22Rv1 (cell line): Measurements from ENCODE around the gene C19orf25.

Source experiments
- ZFX ChIP-seq: fragments of 450-650 bp; IDR thresholded peaks from 2 replicates; pipeline ENCODE4 v1.6.1; 2017; ENCODE audit warnings: antibody characterized with exemption, borderline replicate concordance
- TF ChIP-seq, protein P1 (sequence below): fragments of 450-650 bp; IDR thresholded peaks from 2 replicates; pipeline ENCODE4 v1.5.1; 2017; ENCODE audit warnings: mild to moderate bottlenecking

DNA sequence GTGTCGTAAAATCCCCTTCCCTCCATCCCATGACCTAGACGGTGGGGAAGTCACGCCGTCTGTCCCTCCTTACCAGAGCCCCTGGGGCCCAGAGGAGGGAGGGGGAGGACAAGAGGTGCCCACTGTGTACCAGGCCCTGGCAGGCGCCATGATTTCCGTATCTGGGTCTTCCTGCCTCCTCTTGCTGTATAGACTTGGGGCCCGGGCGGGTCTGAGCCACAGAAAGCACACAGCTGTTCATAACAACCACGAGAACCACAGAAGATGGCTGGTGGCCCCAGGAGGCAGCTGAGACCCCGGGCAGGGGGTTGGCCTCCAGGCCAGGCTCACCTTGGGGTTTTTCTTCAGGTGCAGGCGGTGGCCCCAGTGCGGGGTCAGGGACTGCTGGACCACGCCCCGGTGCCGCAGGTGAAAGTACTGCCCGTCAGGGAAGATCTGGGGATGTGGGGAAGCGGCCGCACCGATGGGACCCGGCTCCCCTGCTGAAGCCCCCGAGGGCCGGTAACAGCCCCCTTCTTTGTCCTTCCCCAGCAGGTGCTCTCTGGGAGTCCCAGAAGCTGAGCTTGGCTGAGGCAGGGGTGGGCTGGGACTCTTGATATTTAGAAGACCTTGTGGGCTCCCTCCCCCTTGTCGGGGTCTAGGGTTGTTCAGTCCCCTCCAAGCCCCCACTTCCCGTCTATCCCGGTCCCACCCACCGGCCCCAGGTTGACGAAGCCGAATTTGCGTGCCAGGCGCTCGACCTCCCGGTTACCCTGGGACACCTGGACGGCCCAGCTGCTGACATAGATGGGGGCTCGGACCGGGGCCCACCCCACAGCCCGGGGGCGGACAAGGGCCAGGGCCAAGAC is 10.7 kb upstream of the C19orf25 start:
- TF ChIP-seq, protein P1, sequence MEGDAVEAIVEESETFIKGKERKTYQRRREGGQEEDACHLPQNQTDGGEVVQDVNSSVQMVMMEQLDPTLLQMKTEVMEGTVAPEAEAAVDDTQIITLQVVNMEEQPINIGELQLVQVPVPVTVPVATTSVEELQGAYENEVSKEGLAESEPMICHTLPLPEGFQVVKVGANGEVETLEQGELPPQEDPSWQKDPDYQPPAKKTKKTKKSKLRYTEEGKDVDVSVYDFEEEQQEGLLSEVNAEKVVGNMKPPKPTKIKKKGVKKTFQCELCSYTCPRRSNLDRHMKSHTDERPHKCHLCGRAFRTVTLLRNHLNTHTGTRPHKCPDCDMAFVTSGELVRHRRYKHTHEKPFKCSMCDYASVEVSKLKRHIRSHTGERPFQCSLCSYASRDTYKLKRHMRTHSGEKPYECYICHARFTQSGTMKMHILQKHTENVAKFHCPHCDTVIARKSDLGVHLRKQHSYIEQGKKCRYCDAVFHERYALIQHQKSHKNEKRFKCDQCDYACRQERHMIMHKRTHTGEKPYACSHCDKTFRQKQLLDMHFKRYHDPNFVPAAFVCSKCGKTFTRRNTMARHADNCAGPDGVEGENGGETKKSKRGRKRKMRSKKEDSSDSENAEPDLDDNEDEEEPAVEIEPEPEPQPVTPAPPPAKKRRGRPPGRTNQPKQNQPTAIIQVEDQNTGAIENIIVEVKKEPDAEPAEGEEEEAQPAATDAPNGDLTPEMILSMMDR, result no peak
- TF ChIP-seq ZFX, result no peak
